ENCODE data around the gene ZNF438.

The ZNF438 gene

DNA sequence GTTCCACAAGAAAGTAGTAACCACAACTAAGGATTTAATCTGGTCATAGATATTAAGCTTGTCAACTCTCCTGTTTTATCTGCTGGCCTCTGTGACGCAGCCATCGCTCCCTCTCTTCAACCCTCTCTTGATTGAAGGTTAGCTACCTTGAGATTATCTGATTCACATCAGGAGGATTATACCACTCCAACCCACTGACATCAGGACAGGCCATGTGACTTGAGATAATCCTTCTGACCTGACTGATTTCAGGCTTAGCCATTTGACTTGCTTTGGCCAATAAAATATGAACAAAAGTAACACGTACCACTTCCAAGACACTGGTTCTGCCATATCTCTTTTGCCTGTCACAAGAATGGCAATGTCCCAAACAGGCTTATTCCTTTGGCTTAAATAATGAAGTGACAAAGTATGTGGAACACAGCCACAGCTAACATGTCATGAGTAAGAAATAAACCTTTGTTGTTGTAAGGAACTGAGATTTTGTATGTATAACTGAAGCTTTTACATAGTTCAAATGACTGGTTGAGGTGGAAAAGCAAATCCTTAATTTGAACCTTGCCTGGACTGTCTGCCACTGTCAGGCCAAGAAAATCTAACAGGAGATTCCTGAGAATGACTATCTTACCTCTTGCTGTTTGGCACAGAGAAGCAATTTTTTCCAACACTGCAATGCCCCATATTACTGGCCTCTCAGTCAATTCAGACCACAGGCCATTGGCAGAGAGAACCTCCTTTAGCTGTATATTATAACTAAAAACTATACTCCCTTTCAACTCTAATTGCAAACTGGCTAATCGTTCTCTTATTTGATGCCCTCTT is 13.9 kb downstream of the ZNF438 start:
- no peak overlapping the region for H3K27ac ChIP-seq
- no peak for DNase-seq (ENCODE audit: low read depth, low spot score)

- no peak overlapping the region for H3K27ac ChIP-seq
- DNase-seq (ENCODE audit: low read depth, low spot score), result no peak
Observed at GRCh38 chr10:31014161-31014875, 17.3 kb downstream of the ZNF438 start.

DNA sequence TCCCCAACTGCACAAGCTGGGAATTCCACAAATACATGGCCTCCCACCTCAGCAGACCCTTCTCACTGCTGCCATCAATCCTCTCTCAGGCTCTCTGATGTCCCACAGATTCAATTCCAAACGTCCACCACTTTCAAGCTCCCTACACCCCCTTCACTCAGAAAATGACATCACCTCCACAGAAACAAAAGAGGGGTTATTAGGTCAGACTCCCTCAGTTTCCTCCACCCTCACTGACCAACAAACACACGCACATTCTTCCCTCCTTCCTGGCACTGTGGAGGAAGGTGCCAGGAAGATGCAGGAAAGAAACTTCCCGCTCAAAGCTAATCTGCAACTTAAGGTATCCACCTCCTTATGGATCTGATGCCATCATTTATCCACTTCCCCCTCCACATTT is 18.3 kb downstream of the ZNF438 start:
- DNase-seq (ENCODE audit: low read depth, low spot score), result no peak

GRCh38 chr10:31011665-31012022 is 20.0 kb downstream of the ZNF438 start:
- H3K27ac ChIP-seq, result no peak overlapping the region
- no peak for DNase-seq (ENCODE audit: low read depth, low spot score)

More for the DNA sequence above, 18.3 kb downstream of the ZNF438 start:
- no peak overlapping the region for H3K27ac ChIP-seq

- no peak overlapping the region for H3K27ac ChIP-seq
- DNase-seq (ENCODE audit: low read depth, low spot score), result no peak
Observed at GRCh38 chr10:31011017-31011664, 20.5 kb downstream of the ZNF438 start.

DNA sequence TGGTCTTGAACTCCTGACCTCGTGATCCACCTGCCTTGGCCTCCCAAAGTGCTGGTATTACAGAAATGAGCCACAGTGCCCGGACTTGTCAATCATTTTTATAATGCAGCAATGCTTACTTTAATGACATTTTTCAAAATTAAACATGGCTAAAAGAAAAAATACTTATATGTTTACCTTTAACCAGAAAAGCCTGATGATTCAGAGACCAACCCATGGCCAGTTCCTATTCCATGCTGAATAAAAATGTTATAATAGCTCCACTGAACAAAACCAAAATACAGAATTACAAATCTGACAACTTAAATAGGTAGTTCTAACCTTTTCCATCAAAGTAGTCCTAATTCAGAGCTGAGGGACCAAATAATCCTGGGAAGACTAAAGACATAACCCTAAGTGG is 21.6 kb downstream of the ZNF438 start:
- no peak for DNase-seq (ENCODE audit: low read depth, low spot score)
- H3K27ac ChIP-seq, result no peak overlapping the region

DNA sequence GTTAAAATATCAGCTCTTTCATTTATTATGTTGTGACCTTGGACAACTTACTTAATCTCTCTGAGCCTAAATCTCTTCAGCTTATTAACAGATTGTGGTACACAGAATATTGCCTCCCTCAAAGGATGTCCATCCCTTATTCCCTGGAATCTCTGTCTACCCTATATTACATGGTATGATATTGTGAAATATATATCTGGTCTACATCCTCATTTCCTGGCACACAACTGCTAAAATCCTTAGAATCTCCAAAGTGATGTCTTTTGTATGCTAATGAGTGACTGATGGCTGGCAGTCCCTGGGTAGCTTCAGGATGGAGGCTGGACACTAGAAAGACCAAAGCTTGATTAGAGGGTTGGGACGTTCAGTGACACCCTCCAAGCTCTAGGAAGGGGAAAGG is 25.8 kb downstream of the ZNF438 start:
- DNase-seq (ENCODE audit: low read depth, low spot score), result no peak
- no peak overlapping the region for H3K27ac ChIP-seq

- H3K27ac ChIP-seq, result peak overlapping the region; percentile 78
- DNase-seq (ENCODE audit: low read depth, low spot score), result peak; percentile 43
Observed at GRCh38 chr10:31004611-31005193, 27.0 kb downstream of the ZNF438 start.

DNA sequence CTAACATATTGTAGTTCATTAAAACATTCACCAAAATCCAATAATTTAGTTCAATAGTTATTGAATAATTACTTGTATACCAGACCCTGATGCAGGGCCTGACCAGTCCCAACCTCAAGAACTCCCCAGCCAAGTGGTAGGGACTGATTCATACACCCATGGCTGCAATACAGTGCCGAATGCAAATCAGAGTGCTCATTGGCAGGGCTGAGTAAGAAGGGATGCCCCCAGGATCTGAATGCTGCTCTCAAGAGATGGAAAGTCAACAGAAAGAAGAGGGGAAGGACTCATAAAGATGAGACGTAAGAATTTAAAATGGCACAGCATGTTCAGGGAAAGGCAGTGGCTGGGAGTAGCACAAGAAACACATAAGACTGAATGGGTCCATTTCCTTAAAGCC is 29.9 kb downstream of the ZNF438 start:
- no peak overlapping the region for H3K27ac ChIP-seq
- no peak for DNase-seq (ENCODE audit: low read depth, low spot score)

GRCh38 chr10:31000867-31001266 is 30.8 kb downstream of the ZNF438 start:
- H3K27ac ChIP-seq, result no peak overlapping the region
- no peak for DNase-seq (ENCODE audit: low read depth, low spot score)

DNA sequence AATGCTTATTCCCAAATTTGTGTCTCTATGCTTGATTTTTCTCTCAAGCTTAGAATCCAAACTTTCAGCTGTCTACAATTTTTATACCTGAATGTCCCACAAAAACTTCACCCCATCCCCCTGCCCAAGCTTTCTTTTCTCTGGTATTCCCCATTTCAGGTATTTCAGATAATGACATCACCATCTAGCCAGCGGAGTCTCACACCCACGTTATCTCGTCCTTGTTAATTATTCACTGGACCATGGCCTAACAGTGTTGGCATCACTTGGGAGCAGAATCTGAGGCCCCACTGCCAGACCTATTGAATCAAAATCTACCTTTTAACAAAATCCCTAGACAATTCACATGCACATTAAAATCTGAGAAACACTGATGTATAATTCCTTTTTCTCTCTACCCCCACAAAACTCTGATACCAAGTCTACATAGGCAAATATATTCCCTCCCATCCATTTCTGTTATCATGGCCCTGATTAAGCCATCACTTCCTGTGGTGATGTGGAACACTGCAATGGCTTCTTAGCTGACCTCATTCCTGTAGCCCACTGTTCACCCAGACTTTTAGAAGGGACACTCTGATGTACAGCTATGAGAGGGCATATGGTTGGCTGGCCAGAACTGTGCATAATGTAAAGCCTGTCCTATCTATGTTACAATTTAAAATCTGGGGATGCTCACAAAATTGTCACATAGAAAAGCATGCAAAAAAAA is 31.4 kb downstream of the ZNF438 start:
- no peak overlapping the region for H3K27ac ChIP-seq
- no peak for DNase-seq (ENCODE audit: low read depth, low spot score)

GRCh38 chr10:30999070-30999712 is 32.5 kb downstream of the ZNF438 start:
- peak overlapping the region; percentile 13 for H3K27ac ChIP-seq
- DNase-seq (ENCODE audit: low read depth, low spot score), result no peak

- no peak overlapping the region for H3K27ac ChIP-seq
Observed at GRCh38 chr10:30997536-30998235, 34.0 kb downstream of the ZNF438 start.

DNA sequence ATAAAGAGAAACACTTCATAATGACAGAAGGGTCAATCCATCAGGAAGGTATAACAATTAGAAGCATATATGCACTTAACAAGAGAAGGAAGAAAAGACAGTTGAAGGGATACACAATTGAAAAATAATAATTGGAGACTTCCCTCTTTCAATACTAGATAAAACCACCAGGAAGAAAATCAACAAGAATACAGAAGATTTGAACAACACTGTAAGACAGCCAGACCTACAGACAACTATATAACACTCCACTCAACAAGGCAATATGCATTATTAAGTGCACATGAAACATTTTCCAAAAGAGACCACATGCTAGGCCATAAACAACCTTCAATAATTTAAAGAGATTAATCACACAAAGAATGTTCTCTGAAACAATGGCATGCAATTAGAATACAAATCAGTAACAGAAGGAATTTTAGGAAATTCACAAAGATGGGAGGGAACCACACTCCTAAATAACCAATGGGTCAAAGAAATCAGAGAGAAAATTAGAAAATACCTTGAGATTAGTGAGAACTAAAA is 35.1 kb downstream of the ZNF438 start:
- no peak overlapping the region for H3K27ac ChIP-seq
- DNase-seq (ENCODE audit: low read depth, low spot score), result no peak

More at GRCh38 chr10:30997536-30998235, 34.0 kb downstream of the ZNF438 start:
- no peak for DNase-seq (ENCODE audit: low read depth, low spot score)

DNA sequence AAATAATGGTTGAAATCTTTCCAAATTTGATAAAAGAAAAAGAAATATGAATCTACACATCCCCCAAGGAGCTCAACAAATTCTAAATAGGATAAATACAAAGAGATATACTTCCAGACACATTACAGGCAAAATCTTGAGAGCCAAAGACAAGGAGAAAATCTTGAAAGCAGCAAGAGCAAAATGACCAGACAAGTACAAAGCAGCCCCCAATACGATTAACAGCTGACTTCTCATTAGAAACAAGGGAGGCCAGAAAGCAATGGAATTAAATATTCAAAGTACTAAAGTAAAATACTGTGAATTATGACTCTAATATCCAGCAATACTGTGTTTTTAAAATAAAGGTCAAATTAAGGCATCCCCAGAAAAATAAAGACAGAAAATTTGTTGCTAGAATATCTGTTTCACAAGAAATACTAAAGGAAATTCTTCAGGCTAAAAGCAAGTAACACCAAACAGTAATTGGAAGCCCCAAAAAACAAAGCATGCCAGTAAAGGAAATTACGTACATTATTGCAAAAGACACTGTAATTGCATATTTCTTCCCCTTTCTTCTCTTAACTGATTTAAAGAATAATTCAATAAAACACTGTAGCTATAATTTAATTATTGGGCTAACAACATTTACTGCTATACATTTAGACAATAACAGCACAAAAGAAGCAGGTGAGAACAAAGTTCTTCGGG is 36.4 kb downstream of the ZNF438 start:
- no peak for DNase-seq (ENCODE audit: low read depth, low spot score)
- no peak overlapping the region for H3K27ac ChIP-seq

- H3K27ac ChIP-seq, result no peak overlapping the region
- no peak for DNase-seq (ENCODE audit: low read depth, low spot score)
Observed at GRCh38 chr10:30993155-30993554, 38.5 kb downstream of the ZNF438 start.

GRCh38 chr10:30992681-30993080 is 39.0 kb downstream of the ZNF438 start:
- no peak for DNase-seq (ENCODE audit: low read depth, low spot score)

GRCh38 chr10:30991647-30992011 is 40.0 kb downstream of the ZNF438 start:
- H3K27ac ChIP-seq, result no peak overlapping the region
- no peak for DNase-seq (ENCODE audit: low read depth, low spot score)

More at GRCh38 chr10:30992681-30993080, 39.0 kb downstream of the ZNF438 start:
- no peak overlapping the region for H3K27ac ChIP-seq
